Stimulated activated effector memory CD8-positive, alpha-beta T cell treated with anti-CD3 and anti-CD28 coated beads, Interleukin-12 subunit alpha, Interleukin-12 subunit beta, amount 100 ng/mL, for 72 hours (primary cell): Measurements from ENCODE around the gene TPD52L3.

Experiments
- ATAC-seq: fragments of 150-1000 bp; cut with Tn5 transposase; 2 replicates; pipeline ENCODE4 v1.10.0; 2021
- DNase-seq, 2 donors: peaks; one replicate each; pipeline ENCODE4 v3.0.0; 2021 to 2022; ENCODE audit warnings: low spot score in 2 of 2
- H3K27ac Mint-ChIP-seq: one replicate; pipeline ENCODE4 v1.8.0; 2022; ENCODE audit warnings: mild to moderate bottlenecking, mixed read lengths
- H3K36me3 Mint-ChIP-seq: one replicate; pipeline ENCODE4 v1.8.0; 2022; ENCODE audit warnings: mild to moderate bottlenecking, mixed read lengths
- H3K4me1 Mint-ChIP-seq: one replicate; pipeline ENCODE4 v1.8.0; 2022; ENCODE audit warnings: mixed read lengths
- H3K4me3 Mint-ChIP-seq: one replicate; pipeline ENCODE4 v1.8.0; 2022; ENCODE audit warnings: mild to moderate bottlenecking, mixed read lengths
- H3K9me3 Mint-ChIP-seq: one replicate; pipeline ENCODE4 v1.8.0; 2022; ENCODE audit warnings: mixed read lengths

TPD52L3 gene

DNA sequence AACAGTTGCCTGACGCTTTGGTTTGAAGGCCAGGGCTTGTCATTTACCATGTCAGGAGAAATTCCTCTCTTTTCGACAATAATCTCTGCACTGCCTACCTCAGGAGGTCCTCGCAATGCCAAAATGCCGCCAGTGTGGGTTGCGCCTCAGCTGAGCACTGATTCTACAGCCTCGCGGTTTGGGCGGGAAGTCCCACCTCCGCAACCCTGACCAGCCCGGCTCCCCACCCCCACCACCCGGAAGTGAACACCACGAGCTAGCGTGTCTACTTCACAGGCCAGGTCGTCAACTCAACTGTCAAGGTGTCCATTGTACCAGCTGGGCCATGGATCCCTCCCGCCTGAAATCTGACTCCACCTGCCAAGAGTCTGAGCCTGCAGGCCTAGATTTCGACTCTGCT, at the start of gene TPD52L3:
Gene TPD52L3 (plus strand): TSS at position 273 of the 400 bp plus-strand sequence. CDS start 221 bp downstream, outside the sequence.
- no peak for ATAC-seq
- H3K36me3 Mint-ChIP-seq: no peaks in the 10 kb centered on the region
- DNase-seq: no peak
- H3K27ac Mint-ChIP-seq: no peak within 1 kb of the TSS
- no peaks in the 10 kb centered on the region for H3K4me1 Mint-ChIP-seq
- H3K9me3 Mint-ChIP-seq: peaks cover 2% of the 10 kb centered on the region
- no peak within 1 kb of the TSS for H3K4me3 Mint-ChIP-seq

DNA sequence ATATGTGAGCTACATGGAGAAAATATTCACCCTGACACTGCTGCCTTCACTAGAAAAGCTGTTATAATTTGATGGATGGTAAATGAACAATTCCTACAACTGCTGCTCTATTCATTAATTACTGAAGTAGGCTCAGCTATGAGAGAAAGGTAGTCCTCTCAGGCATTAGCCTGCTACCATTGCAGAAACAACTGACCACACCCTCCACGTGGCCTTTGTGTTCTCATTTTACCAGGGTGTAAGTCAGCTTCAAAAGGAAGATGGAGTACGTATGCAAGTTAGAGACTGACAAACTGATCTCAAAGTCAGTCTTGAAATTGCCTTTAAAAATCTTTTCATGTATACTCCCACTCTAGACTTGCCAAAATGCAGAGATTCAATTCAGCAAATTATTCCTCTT, 26.3 kb upstream of the TPD52L3 start:
- Mint-ChIP-seq H3K9me3 (no peaks in the 10 kb centered on the region), H3K4me1 (no peaks in the 10 kb centered on the region), H3K36me3 (no peaks in the 10 kb centered on the region), H3K27ac (no peak overlapping the region), H3K4me3 (no peak overlapping the region)
- ATAC-seq (no peak), DNase-seq (no peak)

- H3K9me3 Mint-ChIP-seq: no peaks in the 10 kb centered on the region
- ATAC-seq (no peak), DNase-seq (no peak)
- H3K36me3 Mint-ChIP-seq: no peaks in the 10 kb centered on the region
- no peaks in the 10 kb centered on the region for H3K4me1 Mint-ChIP-seq
- H3K4me3 Mint-ChIP-seq: no peak overlapping the region
- H3K27ac Mint-ChIP-seq: no peak overlapping the region
These were observed 25.8 kb upstream of the TPD52L3 start for GRCh38 chr9:6302417-6302816.

DNA sequence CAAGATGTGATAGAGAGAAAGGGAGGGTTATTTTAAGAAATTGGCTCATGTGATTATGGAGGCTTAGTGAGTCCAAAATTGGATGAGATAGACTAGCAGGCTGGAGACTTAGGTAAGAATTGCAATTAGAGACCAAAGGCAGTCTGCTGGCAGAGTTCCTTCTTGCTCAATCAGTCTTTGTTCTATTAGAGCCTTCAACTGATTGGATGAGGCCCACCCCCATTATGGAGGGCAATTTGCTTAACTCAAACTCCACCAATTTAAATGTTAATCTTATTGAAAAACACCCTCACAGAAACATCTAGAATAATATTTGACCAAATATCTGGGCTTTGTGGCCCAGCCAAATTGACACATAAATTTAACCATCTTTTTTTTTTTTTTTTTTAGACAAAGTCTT, 23.9 kb upstream of the TPD52L3 start:
- H3K4me1 Mint-ChIP-seq: no peaks in the 10 kb centered on the region
- H3K4me3 Mint-ChIP-seq: no peak overlapping the region
- DNase-seq (no peak), ATAC-seq (no peak)
- H3K36me3 Mint-ChIP-seq: no peaks in the 10 kb centered on the region
- H3K27ac Mint-ChIP-seq: no peak overlapping the region
- no peaks in the 10 kb centered on the region for H3K9me3 Mint-ChIP-seq

DNA sequence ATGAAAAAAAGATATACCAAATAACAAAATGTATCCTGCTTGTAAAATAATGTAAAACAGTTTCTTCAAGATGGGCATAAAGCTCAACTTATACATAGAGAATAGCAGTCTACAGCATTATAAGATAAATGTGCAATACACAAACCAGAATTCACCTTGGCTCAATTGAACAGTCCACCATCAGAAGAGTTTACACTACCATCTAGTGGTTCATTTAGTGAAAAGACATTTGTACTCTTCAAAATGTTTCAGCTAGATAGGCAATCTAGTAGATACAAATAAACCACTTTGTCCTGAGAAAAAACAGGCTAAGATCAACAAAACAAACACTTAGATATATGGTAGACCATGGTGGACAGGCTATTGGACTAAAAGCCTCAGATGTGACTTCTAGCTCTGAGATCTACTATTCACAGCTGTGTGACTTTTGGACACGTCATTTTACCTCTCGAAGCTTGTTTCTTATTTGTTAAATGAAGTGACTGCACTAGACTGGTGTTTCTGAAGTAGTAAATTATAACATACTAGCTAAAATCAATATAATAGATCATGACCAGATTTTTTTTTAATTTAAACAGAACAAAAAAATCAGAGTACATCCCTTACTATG, 22.1 kb upstream of the TPD52L3 start:
- ATAC-seq (peak; percentile 32), DNase-seq (no peak)
- H3K4me3 Mint-ChIP-seq: no peak overlapping the region
- no peaks in the 10 kb centered on the region for H3K9me3 Mint-ChIP-seq
- no peak overlapping the region for H3K27ac Mint-ChIP-seq
- no peaks in the 10 kb centered on the region for H3K4me1 Mint-ChIP-seq
- H3K36me3 Mint-ChIP-seq: no peaks in the 10 kb centered on the region

DNA sequence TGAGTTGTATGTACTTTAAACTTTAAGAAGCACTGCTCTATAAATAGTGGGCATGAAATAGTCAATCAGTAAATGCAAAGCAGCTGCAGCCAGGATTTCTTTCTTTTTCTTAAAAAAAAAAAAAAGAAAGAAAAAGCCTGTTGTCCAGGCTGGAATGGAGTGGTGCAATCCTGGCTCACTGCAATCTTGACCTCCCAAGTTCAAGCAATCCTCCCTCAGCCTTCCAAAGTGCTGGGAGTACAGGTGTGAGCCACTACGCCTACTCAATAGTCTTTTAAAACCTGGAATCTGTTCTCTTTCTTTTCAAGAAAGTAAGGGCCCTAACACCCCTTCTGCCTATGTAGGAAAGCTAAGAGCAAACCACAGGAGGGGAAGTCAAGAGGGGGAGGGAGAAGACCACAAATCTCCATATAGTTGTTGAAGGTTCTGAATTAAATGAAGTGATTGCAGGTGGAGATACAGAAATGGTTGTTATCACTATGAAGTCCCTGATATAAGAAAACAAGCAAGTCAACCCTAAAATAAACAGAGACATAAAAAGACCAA, 20.6 kb upstream of the TPD52L3 start:
- Mint-ChIP-seq H3K9me3 (no peaks in the 10 kb centered on the region), H3K27ac (no peak overlapping the region), H3K36me3 (no peaks in the 10 kb centered on the region), H3K4me1 (no peaks in the 10 kb centered on the region), H3K4me3 (no peak overlapping the region)
- ATAC-seq (no peak), DNase-seq (no peak)

DNA sequence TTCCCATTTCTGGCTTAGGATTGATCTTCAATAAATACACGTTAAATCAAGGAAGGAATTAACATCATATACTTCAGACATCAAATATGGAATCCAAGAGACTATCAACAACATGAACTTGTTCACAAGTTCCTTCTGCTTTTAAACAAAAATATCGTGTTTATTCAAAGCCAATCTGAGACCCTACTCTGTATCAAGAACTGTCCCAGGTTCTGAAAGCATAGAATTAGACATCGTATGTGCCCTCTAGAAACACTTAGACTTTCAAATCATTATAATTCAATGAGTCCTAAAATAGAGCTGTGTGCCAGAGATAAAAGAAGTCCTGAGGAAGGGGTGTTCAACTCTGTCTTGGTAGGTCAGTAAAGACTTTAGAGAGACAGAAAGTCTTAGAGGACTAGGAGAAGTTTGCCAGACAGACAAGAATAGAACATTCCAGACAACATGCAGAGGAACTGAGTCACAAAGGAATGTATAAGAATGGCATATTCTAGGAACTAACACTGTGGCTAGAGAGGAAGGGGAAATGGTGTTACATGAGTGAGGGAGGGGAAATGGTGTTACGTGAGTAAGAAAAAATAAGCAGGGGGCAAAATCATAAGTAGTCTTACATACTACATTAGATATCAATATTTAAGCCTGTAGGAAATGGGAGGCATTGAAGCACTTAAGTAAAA, 2.9 kb downstream of the TPD52L3 start:
- ATAC-seq: no peak
- Mint-ChIP-seq H3K27ac (no peak overlapping the region), H3K36me3 (no peaks in the 10 kb centered on the region), H3K9me3 (peaks cover 11% of the 10 kb centered on the region), H3K4me1 (no peaks in the 10 kb centered on the region), H3K4me3 (no peak overlapping the region)
- DNase-seq: no peak

GRCh38 chr9:6334305-6334704, 6.1 kb downstream of the TPD52L3 start:
- Mint-ChIP-seq H3K4me3 (no peak overlapping the region), H3K27ac (no peak overlapping the region), H3K4me1 (no peaks in the 10 kb centered on the region), H3K9me3 (peaks cover 11% of the 10 kb centered on the region), H3K36me3 (peaks cover 6% of the 10 kb centered on the region)
- DNase-seq (no peak), ATAC-seq (no peak)

DNA sequence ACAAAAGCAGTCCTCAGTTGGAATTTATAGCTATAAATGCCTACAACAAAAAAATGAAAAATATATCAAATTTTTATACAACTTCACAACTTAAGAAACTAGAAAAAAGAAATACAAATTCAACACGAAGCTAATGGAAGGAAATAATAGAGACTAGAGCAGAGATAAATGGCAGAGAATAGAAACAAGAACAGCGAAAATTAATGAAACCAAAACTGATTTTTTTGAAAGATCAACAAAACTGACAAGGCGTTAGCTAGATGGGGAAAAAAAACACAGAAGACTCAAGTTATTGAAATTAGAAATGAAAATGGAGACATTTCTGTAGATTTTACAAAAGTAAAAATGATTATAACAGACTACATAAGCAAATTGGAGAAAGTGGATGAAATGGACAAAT, 20.6 kb downstream of the TPD52L3 start:
- H3K4me3 Mint-ChIP-seq: no peak overlapping the region
- H3K9me3 Mint-ChIP-seq: no peaks in the 10 kb centered on the region
- no peaks in the 10 kb centered on the region for H3K36me3 Mint-ChIP-seq
- peak overlapping the region; percentile 2 for H3K27ac Mint-ChIP-seq
- ATAC-seq (no peak), DNase-seq (no peak)
- H3K4me1 Mint-ChIP-seq: no peaks in the 10 kb centered on the region

- Mint-ChIP-seq H3K4me3 (no peak overlapping the region), H3K27ac (no peak overlapping the region), H3K4me1 (peaks cover 15% of the 10 kb centered on the region), H3K9me3 (no peaks in the 10 kb centered on the region), H3K36me3 (no peaks in the 10 kb centered on the region)
- ATAC-seq (no peak), DNase-seq (no peak)
These were observed 23.6 kb downstream of the TPD52L3 start for GRCh38 chr9:6351737-6352136.

- Mint-ChIP-seq H3K4me3 (no peak overlapping the region), H3K27ac (no peak overlapping the region), H3K9me3 (no peaks in the 10 kb centered on the region), H3K4me1 (peaks cover 15% of the 10 kb centered on the region), H3K36me3 (no peaks in the 10 kb centered on the region)
- ATAC-seq: peak; percentile 91
- peak; percentile 4 to 54 for DNase-seq
These were observed 26.0 kb downstream of the TPD52L3 start for GRCh38 chr9:6354072-6354686.

DNA sequence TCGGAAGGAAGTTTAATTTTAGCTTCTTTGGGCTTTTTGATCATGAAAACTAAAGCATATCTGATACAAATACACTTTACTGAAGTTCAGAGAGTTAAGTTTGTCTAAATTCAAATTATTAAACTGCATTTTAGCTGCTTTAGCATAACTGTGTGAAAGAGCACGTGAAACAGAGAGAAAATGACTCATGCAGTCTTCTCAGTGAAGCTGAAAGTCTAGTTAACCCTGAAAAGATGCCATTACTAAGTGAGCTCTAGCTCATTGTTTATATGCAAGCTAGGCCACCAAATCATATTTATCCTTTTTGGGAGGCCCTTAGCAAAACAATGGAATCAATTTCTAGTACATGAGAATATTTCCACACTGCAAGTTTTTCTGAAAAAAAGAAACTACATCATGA, 27.6 kb downstream of the TPD52L3 start:
- Mint-ChIP-seq H3K36me3 (no peaks in the 10 kb centered on the region), H3K9me3 (no peaks in the 10 kb centered on the region), H3K4me1 (peaks cover 15% of the 10 kb centered on the region), H3K4me3 (no peak overlapping the region), H3K27ac (peak overlapping the region; percentile 34)
- no peak for DNase-seq
- ATAC-seq: peak; percentile 83

DNA sequence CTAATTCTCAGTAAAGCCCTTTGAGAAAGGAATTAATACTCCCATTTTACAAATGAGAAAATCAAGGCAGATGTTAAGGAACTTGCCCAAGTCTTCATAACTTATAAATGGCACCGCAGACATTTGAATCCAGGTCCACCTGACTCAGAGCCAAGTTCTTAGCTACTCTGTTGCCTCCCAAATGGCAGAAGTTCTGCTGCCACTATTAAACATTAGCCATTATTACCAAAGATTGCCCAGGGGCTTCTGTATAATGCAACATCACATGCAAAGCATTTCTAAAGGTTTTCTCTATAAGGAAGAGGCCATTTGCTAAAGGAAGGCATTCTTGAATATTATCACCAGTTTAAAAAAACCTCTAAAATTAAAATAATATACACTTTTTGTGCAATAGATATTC, 28.3 kb downstream of the TPD52L3 start:
- Mint-ChIP-seq H3K4me3 (no peak overlapping the region), H3K4me1 (peaks cover 15% of the 10 kb centered on the region), H3K27ac (no peak overlapping the region), H3K36me3 (no peaks in the 10 kb centered on the region), H3K9me3 (no peaks in the 10 kb centered on the region)
- ATAC-seq (no peak), DNase-seq (no peak)

DNA sequence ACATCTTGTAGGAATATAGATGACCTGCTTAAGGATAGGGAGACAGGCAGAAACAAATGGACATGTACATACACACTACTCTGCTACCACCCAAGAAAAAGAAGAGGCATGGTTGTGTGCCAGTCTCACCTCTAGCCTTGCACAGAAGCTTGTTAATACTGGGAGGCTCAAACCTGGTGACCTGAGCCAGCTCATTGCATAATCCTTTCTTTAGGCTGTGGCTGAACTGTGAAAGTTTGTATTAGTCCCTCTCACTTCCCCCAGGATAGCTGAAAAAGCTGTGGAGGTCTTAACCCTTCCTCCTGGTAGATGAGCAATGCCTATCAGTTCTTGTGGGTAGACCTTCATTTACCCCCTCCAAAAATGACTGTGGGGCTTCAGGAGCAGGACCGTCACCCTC, 28.7 kb downstream of the TPD52L3 start:
- no peaks in the 10 kb centered on the region for H3K9me3 Mint-ChIP-seq
- no peak overlapping the region for H3K27ac Mint-ChIP-seq
- ATAC-seq: no peak
- H3K36me3 Mint-ChIP-seq: no peaks in the 10 kb centered on the region
- no peak overlapping the region for H3K4me3 Mint-ChIP-seq
- peaks cover 15% of the 10 kb centered on the region for H3K4me1 Mint-ChIP-seq
- DNase-seq: no peak

DNA sequence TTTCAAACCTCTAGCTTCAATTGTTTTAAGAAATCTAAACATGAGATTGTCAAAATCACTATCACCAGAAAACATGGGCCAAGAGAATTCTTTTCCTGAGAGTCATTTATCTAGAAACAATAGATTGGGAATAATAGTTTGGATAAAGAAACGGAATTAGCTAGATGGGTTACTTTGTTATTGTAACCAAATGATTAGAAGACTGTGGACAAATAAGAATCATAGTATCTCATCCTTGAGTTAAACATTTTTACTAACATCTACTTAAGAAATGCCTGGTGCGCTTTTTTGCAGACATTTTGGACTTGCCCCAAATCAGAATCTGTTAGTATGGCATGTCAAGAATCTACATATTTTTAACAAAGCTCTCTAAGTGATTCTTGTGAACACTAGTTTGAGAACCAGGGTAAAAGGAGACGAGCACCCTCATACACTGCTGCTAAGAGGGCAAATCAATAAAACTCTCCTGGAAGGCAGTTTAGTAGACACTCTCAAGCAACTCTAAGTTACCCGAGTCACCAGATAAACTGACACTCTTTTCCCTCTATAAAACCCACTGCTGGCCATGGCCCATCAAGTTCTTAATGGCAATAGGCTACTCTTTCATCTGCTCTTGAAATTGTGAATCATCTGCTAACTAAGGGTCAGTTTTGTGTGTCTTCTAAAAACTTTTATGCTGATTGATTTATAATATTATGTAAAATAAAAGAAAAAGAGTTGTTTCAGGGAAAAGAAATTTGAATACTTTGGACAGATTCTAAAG, 39.1 kb downstream of the TPD52L3 start:
- no peaks in the 10 kb centered on the region for H3K4me1 Mint-ChIP-seq
- H3K27ac Mint-ChIP-seq: no peak overlapping the region
- no peaks in the 10 kb centered on the region for H3K9me3 Mint-ChIP-seq
- ATAC-seq (no peak), DNase-seq (no peak)
- no peak overlapping the region for H3K4me3 Mint-ChIP-seq
- no peaks in the 10 kb centered on the region for H3K36me3 Mint-ChIP-seq
